H1 (cell line): ENCODE measurements around the gene SLC22A15. TPM values are rescaled to one million over a fixed set of nuclear protein-coding genes. Genes with fewer than 3 reads are reported as not detected.

Experiments used
- CHD7 ChIP-seq: fragments of 300-600 bp; sonication (generic); IDR thresholded peaks from 2 replicates; pipeline ENCODE4 v1.7.1; 2012; ENCODE audit warnings: low read length, moderate library complexity, mild to moderate bottlenecking, inconsistent platforms; ENCODE audit not compliant: insufficient replicate concordance
- CTBP2 ChIP-seq: IDR thresholded peaks from 2 replicates; pipeline ENCODE4 v1.7.0; 2011; ENCODE audit warnings: borderline replicate concordance, mild to moderate bottlenecking, moderate library complexity, mixed read lengths, low read length; ENCODE audit not compliant: insufficient read depth, insufficient read length
- EZH2 ChIP-seq: fragments of 200-600 bp; sonication (generic); IDR thresholded peaks from 2 replicates; pipeline ENCODE4 v1.7.1; 2012; ENCODE audit warnings: low read depth, mild to moderate bottlenecking, moderate library complexity, low read length, inconsistent platforms; ENCODE audit not compliant: severe bottlenecking
- FOSL1 ChIP-seq: IDR thresholded peaks from 2 replicates; pipeline ENCODE4 v1.6.1; 2011; ENCODE audit warnings: mild to moderate bottlenecking, low read depth, low read length, moderate library complexity; ENCODE audit not compliant: insufficient read depth
- JUND ChIP-seq: IDR thresholded peaks from 2 replicates; pipeline ENCODE4 v1.6.1; 2011; ENCODE audit warnings: mild to moderate bottlenecking, improper control_type of control experiment, low read length
- KDM5A ChIP-seq: fragments of 200-600 bp; IDR thresholded peaks from 2 replicates; pipeline ENCODE4 v1.7.1; 2012; ENCODE audit warnings: mild to moderate bottlenecking, low read length, inconsistent platforms, mixed read lengths
- MAFK ChIP-seq: IDR thresholded peaks from 2 replicates; pipeline ENCODE4 v1.6.1; 2012; ENCODE audit warnings: low read depth, mild to moderate bottlenecking, improper control_type of control experiment, low read length
- polyA plus RNA-seq, 7 experiments: library from polyadenylated mRNA; depleted of rRNA in 3 of 7; stranded (reverse) in 5 of 7; unstranded in 2 of 7; fragments of >200 nt in 5 of 7; fragments of 200-250 nt in 2 of 7; gene quantifications; 1 replicate in 5 of 7; 2 replicates in 1 of 7; 4 replicates in 1 of 7; pipeline versions ENCODE4 v1.2.1 to v1.2.3, GENCODE V29; 2011 to 2013; ENCODE audit warnings: missing spikeins in 2 of 7, mixed read lengths in 2 of 7
- total RNA-seq: library from RNA; stranded (reverse); fragmentation: NEBNext Ultra II Directional; extraction: Animal tissue kit (Norgen Biotek cat#: 25700); gene quantifications from 2 replicates; pipeline ENCODE4 v1.2.1, GENCODE V29; 2021

SLC22A15 gene
- total and polyA plus RNA-seq, 2 of the 8 experiments (the other 6 are each of a cell fraction or from before 2014, with no cell fraction given) = 3.2 to 3.3 TPM

GRCh38 chr1:116006486-116006964 is 30.2 kb downstream of the SLC22A15 start (continued):
- TF ChIP-seq EZH2 = no peak
- no peak for TF ChIP-seq CTBP2
- TF ChIP-seq KDM5A = no peak
- no peak for TF ChIP-seq JUND
- no peak for TF ChIP-seq FOSL1
- no peak for TF ChIP-seq CHD7
- no peak for TF ChIP-seq MAFK
